ENCODE data around the gene UBE2E2.
"Not testable (repeated sequence)": the region's sequence is repeated elsewhere in the genome, so short reads cannot be mapped to it uniquely, and the experiment has no call there.

The UBE2E2 gene

GRCh38 chr3:23587513-23587912 is 384.4 kb downstream of the UBE2E2 start:
- no peak for DNase-seq (ENCODE audit: low read depth in 2 of 2)

GRCh38 chr3:23588547-23588946 is 385.4 kb downstream of the UBE2E2 start:
- DNase-seq (ENCODE audit: low read depth in 2 of 2), result no peak

GRCh38 chr3:23589602-23590001 is 386.5 kb downstream of the UBE2E2 start:
- DNase-seq (ENCODE audit: low read depth in 2 of 2), result no peak

DNA sequence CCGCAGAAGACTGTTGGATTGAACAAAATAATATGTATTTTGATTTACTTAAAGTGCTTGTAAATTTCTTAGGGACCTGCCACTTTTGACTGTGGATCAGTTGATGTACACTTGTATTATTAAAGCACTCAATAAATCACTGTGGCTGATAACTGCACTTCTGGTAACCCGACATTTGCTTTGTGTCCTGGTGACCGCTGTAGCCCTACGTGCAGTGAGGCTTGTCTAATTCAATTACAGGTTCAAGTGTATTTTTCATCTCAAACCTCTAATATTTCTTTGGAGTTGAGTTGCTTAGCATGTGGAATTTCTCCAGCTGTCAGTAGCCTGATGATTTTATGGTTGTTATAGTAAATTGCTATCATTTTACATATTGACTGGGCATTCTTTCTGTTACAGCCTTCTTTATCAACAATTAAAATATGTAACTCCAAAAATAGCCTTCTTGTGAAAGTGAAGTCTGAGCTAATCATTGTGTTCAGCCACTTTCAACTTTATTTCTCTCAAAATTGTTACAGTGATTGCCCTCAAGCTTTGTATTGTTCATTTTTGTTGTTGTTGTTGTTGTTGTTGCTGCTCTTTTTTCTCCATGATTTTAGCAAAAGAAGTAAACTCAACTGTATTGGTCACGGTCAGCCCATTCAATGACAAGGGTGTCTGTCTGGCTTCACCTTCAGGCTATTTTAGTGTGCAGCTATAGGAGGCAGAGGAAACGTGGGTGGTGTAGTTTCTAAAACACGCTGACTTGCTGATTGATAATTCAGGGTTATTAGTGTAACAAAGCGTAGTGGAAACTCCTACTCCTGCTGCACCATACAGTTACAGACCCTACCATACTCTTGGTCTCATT is 387.5 kb downstream of the UBE2E2 start:
- no peak for DNase-seq (ENCODE audit: low read depth in 2 of 2)

- DNase-seq (ENCODE audit: low read depth in 2 of 2), result no peak
Observed at GRCh38 chr3:23591374-23591773, 388.2 kb downstream of the UBE2E2 start.

GRCh38 chr3:23592961-23593931 is 390.1 kb downstream of the UBE2E2 start:
- DNase-seq (ENCODE audit: low read depth in 2 of 2), result no peak

DNA sequence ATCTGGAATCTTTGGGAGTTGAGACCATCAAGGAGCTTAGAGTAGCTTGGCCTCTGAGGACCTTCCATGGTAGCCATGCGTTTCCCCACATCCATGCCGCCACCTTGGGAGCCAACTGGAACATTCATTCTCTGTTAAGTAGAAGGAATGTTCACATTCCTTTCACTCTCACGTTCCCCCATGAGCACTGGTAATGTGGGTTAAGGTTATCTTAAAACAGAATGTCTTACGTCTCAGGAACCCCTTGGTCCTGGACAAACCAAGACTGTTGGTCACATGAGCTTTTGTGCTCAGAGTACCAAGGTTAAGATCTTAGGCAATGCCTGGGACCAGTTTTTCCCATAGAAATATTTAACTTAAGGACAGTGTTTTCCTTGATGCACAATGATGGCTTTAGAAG is 390.9 kb downstream of the UBE2E2 start:
- no peak for DNase-seq (ENCODE audit: low read depth in 2 of 2)

- peak; percentile 67 to 72 for DNase-seq (ENCODE audit: low read depth in 2 of 2)
Observed at GRCh38 chr3:23594894-23595670, 392.0 kb downstream of the UBE2E2 start.

GRCh38 chr3:23595851-23596250 is 392.7 kb downstream of the UBE2E2 start:
- no peak for DNase-seq (ENCODE audit: low read depth in 2 of 2)

GRCh38 chr3:23600167-23600871 is 397.2 kb downstream of the UBE2E2 start:
- no peak for DNase-seq (ENCODE audit: low read depth in 2 of 2)

- DNase-seq (ENCODE audit: low read depth in 2 of 2), result no peak
Observed at GRCh38 chr3:23601091-23601822, 398.1 kb downstream of the UBE2E2 start.

DNA sequence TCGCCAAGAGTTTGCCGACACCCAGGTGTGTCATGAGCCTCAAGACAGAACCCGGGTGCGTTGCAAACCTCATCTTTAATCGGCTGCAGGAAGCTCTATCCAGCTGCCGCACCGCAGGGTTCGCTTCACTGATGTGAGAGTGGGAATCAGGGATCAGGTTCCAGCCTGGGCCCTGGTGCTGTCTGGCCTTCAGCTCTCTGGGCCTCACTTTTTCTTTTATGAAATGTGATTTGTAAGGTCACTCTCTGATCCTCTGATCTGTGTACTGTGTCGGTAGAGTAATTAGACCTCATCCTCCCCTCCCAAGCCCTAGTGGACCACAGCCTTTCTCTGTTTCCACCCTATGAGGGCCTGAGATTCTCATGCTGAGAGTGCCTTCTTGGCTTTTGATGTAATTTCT is 399.8 kb downstream of the UBE2E2 start:
- no peak for DNase-seq (ENCODE audit: low read depth in 2 of 2)

DNA sequence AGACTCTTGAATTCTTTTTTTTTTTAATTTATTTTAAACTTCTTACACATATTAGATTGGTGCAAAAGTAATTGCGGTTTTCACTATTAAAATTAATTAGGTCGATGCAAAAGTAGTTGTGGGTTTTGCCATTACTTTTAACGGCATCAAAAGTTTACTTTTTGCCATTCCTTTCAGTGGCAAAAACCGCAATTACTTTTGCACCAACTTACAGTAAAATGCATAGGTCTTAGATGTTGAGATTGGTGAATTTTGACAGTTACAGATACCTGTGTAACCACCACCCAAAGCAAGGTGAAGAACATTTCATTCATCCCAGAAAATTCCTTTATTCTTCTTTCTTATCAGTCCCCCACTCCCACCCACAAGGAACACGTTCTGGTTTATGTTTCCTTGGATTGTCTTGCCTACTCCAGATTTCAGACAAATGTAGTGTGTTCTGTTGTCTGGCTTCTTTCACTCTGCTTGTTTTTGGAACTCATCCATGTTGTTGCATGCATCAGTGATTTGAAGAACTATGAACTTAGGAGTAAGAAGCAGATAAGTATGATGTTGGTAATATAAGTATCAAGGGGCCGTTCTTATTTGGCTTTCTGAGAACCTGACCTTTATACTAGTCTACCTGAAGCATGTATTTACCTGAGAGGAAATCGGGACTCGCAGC is 404.2 kb downstream of the UBE2E2 start:
- no peak for DNase-seq (ENCODE audit: low read depth in 2 of 2)

GRCh38 chr3:23608650-23609049 is 405.5 kb downstream of the UBE2E2 start:
- no peak for DNase-seq (ENCODE audit: low read depth in 2 of 2)

GRCh38 chr3:23611737-23612295 is 408.7 kb downstream of the UBE2E2 start:
- peak in 1 of 2 experiments; percentile 28 for DNase-seq (ENCODE audit: low read depth in 2 of 2)

DNA sequence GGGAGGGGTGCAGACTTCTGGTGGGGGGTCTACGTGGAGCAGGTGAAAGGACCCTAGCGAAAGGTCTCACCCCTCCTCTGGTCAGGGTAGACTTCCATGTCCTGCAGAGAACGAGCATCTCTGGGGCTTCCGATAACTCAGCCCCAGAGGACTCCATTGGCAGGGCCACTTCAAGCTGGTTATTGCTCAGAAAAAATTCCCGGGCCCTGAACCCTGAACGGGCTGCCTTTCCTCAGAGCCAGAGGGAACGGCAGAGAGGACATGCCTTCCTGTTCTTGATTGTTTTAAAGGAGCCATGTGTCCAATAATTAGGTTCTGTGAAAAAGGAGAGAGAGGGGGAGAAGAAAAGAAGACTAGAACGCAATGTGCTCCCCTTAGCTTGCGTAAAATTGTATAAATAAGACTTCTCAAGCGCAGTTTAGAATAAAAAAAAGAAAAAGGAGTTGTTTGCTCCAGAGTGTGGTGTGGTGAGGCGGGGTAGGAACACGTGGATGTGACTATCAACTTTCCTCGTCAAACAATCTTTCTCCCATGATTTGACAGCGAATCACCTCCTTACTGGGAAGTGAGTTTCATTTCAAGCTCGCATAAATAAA is 409.3 kb downstream of the UBE2E2 start:
- DNase-seq (ENCODE audit: low read depth in 2 of 2), result no peak

GRCh38 chr3:23615068-23615467 is 411.9 kb downstream of the UBE2E2 start:
- no peak for DNase-seq (ENCODE audit: low read depth in 2 of 2)

DNA sequence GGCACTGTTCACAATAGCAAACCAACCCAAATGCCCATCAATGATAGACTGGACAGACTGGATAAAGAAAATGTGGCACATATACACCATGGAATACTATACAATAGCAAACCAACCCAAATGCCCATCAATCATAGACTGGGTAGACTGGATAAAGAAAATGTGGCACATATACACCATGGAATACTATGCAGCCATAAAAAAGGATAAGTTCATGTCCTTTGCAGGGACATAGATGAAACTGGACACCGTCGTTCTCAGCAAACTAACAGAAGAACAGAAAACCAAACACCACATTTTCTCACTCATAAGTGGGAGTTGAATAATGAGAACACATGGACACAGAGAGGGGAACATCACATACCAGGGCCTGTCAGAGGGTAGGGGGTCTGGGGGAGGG is 415.3 kb downstream of the UBE2E2 start:
- not testable (repeated sequence) for DNase-seq (ENCODE audit: low read depth in 2 of 2)
